Measurements from ENCODE around the gene CRYM.
"Not testable (repeated sequence)": the region's sequence is repeated elsewhere in the genome, so short reads cannot be mapped to it uniquely, and the experiment has no call there.

The CRYM gene

GRCh38 chr16:21281698-21282389 lies 3.8 kb upstream of the CRYM start:
- DNase-seq (ENCODE audit: low read depth in 3 of 3, low spot score in 1 of 3): no peak

GRCh38 chr16:21279501-21279900 lies 1.4 kb upstream of the CRYM start:
- DNase-seq (ENCODE audit: low read depth in 3 of 3, low spot score in 1 of 3): no peak

- no peak for DNase-seq (ENCODE audit: low read depth in 3 of 3, low spot score in 1 of 3)
Measured at GRCh38 chr16:21277045-21277926, 804 bp downstream of the CRYM start.

GRCh38 chr16:21276090-21276489 lies 2.0 kb downstream of the CRYM start:
- no peak for DNase-seq (ENCODE audit: low read depth in 3 of 3, low spot score in 1 of 3)

GRCh38 chr16:21275529-21275928 lies 2.6 kb downstream of the CRYM start:
- no peak for DNase-seq (ENCODE audit: low read depth in 3 of 3, low spot score in 1 of 3)

GRCh38 chr16:21274172-21274726 lies 3.8 kb downstream of the CRYM start:
- DNase-seq (ENCODE audit: low read depth in 3 of 3, low spot score in 1 of 3): no peak

- not testable (repeated sequence) for DNase-seq (ENCODE audit: low read depth in 3 of 3, low spot score in 1 of 3)
Measured at GRCh38 chr16:21272763-21273162, 5.3 kb downstream of the CRYM start.

- DNase-seq (ENCODE audit: low read depth in 3 of 3, low spot score in 1 of 3): no peak
Measured at GRCh38 chr16:21272253-21272652, 5.8 kb downstream of the CRYM start.

- DNase-seq (ENCODE audit: low read depth in 3 of 3, low spot score in 1 of 3): no peak
Measured at GRCh38 chr16:21268236-21268635, 9.9 kb downstream of the CRYM start.

GRCh38 chr16:21267298-21267697 lies 10.8 kb downstream of the CRYM start:
- no peak for DNase-seq (ENCODE audit: low read depth in 3 of 3, low spot score in 1 of 3)

GRCh38 chr16:21265104-21265837 lies 12.8 kb downstream of the CRYM start:
- no peak for DNase-seq (ENCODE audit: low read depth in 3 of 3, low spot score in 1 of 3)

GRCh38 chr16:21264571-21265036 lies 13.5 kb downstream of the CRYM start:
- DNase-seq (ENCODE audit: low read depth in 3 of 3, low spot score in 1 of 3): no peak

- DNase-seq (ENCODE audit: low read depth in 3 of 3, low spot score in 1 of 3): no peak
Measured at GRCh38 chr16:21263640-21264570, 14.2 kb downstream of the CRYM start.

GRCh38 chr16:21262779-21263639 lies 15.1 kb downstream of the CRYM start:
- no peak for DNase-seq (ENCODE audit: low read depth in 3 of 3, low spot score in 1 of 3)

GRCh38 chr16:21260870-21261791 lies 17.0 kb downstream of the CRYM start:
- DNase-seq (ENCODE audit: low read depth in 3 of 3, low spot score in 1 of 3): no peak

- no peak for DNase-seq (ENCODE audit: low read depth in 3 of 3, low spot score in 1 of 3)
Measured at GRCh38 chr16:21257284-21257683, 20.8 kb downstream of the CRYM start.

- no peak for DNase-seq (ENCODE audit: low read depth in 3 of 3, low spot score in 1 of 3)
Measured at GRCh38 chr16:21256636-21257035, 21.5 kb downstream of the CRYM start.

GRCh38 chr16:21253470-21253869 lies 24.6 kb downstream of the CRYM start:
- no peak for DNase-seq (ENCODE audit: low read depth in 3 of 3, low spot score in 1 of 3)
